Calu3 (cell line): ENCODE measurements around the gene ANKRD9. TPM values are rescaled to one million over a fixed set of nuclear protein-coding genes. Genes with fewer than 3 reads are reported as not detected.
A peak's percentile ranks its signal among the peaks of the same experiment; 100 is the strongest.
"Not testable (repeated sequence)": the region's sequence is repeated elsewhere in the genome, so short reads cannot be mapped to it uniquely, and the experiment has no call there.

ENCODE experiments used
- BruUV-seq: library from RNA; stranded (reverse); fragments of 400-500 nt; replicated peaks from 2 replicates; lab custom pipeline; 2021; lab: Mats Ljungman, UMichigan
- CTCF ChIA-PET: fragments of 300-600 bp; sonication (Branson Sonifier 250); formaldehyde crosslinking; loops from one replicate; lab custom pipeline; 2022; ENCODE audit warnings: antibody characterized with exemption; lab: Charles Lee
- DNase-seq: peaks from one replicate; pipeline ENCODE4 v3.0.0; 2022
- H3K27ac Mint-ChIP-seq: one replicate; pipeline ENCODE4 v1.8.0; 2022; ENCODE audit warnings: mixed read lengths; ENCODE audit not compliant: unreplicated experiment
- H3K27me3 Mint-ChIP-seq: one replicate; pipeline ENCODE4 v1.8.0; 2022; ENCODE audit warnings: mixed read lengths; ENCODE audit not compliant: unreplicated experiment
- H3K36me3 Mint-ChIP-seq: one replicate; pipeline ENCODE4 v1.8.0; 2022; ENCODE audit warnings: mild to moderate bottlenecking, moderate library complexity, mixed read lengths; ENCODE audit not compliant: insufficient read depth, unreplicated experiment
- H3K4me1 Mint-ChIP-seq: one replicate; pipeline ENCODE4 v1.8.0; 2022; ENCODE audit warnings: mild to moderate bottlenecking, low read depth, mixed read lengths; ENCODE audit not compliant: unreplicated experiment
- H3K4me3 Mint-ChIP-seq: one replicate; pipeline ENCODE4 v1.8.0; 2022; ENCODE audit warnings: mild to moderate bottlenecking, low read depth, moderate library complexity, mixed read lengths; ENCODE audit not compliant: unreplicated experiment
- H3K9me3 Mint-ChIP-seq: one replicate; pipeline ENCODE4 v1.8.0; 2022; ENCODE audit warnings: low read depth, mixed read lengths; ENCODE audit not compliant: unreplicated experiment
- CTCF ChIP-seq: fragments of 200-600 bp; IDR thresholded peaks from one replicate; pipeline ENCODE4 v1.8.0; 2022; ENCODE audit warnings: antibody characterized with exemption; ENCODE audit not compliant: unreplicated experiment
- intact Hi-C: fragments of 100-400 bp; cut with micrococcal nuclease; formaldehyde crosslinking; loops from one replicate; pipeline ENCODE4 v1.10.0; 2022; ENCODE audit not compliant: unreplicated experiment
- total RNA-seq: library from RNA; stranded (reverse); gene quantifications from 2 replicates; pipeline ENCODE4 v1.2.3, GENCODE V29; 2022

ANKRD9 gene
- total RNA-seq, 1 experiment from 2014 or later = 23.8 TPM

GRCh38 chr14:102524451-102525218 is 15.1 kb upstream of the ANKRD9 start:
- CTCF ChIA-PET = interaction anchor here (0.7 to 1.9 kb wide), 11 partner anchors 8 to 207 kb away, joined by 3 to 11 read pairs (median 4); no protein-coding TSS in a partner anchor
- TSS peak; percentile 91 for BruUV-seq
- no peaks in the 10 kb centered on the region for H3K27me3 Mint-ChIP-seq
- H3K9me3 Mint-ChIP-seq = no peaks in the 10 kb centered on the region
- intact Hi-C loops = loop anchor here (2.0 kb wide), 1 partner anchor 68 kb away; the partner anchor contains the start of gene RCOR1
- H3K4me3 Mint-ChIP-seq = peak overlapping the region; percentile 97
- H3K27ac Mint-ChIP-seq = peak overlapping the region; percentile 91
- H3K36me3 Mint-ChIP-seq = peaks cover 16% of the 10 kb centered on the region
- DNase-seq = peak; percentile 99
- TF ChIP-seq CTCF = peak; percentile 90
- H3K4me1 Mint-ChIP-seq = peaks cover 26% of the 10 kb centered on the region

- Mint-ChIP-seq H3K27ac (peak overlapping the region; percentile 2), H3K36me3 (peaks cover 16% of the 10 kb centered on the region), H3K4me1 (peaks cover 26% of the 10 kb centered on the region), H3K9me3 (no peaks in the 10 kb centered on the region), H3K27me3 (no peaks in the 10 kb centered on the region), H3K4me3 (peak overlapping the region; percentile 97)
- CTCF ChIA-PET = interaction anchor here (0.7 to 1.9 kb wide), 10 partner anchors 15 to 206 kb away, joined by 3 to 11 read pairs (median 4); no protein-coding TSS in a partner anchor
- intact Hi-C loops = loop anchor here (2.0 kb wide), 1 partner anchor 69 kb away; the partner anchor contains the start of gene RCOR1
- TF ChIP-seq CTCF = no peak
- BruUV-seq = no TSS peak
- DNase-seq = no peak
These were observed 14.2 kb upstream of the ANKRD9 start for GRCh38 chr14:102523569-102524450.

DNA sequence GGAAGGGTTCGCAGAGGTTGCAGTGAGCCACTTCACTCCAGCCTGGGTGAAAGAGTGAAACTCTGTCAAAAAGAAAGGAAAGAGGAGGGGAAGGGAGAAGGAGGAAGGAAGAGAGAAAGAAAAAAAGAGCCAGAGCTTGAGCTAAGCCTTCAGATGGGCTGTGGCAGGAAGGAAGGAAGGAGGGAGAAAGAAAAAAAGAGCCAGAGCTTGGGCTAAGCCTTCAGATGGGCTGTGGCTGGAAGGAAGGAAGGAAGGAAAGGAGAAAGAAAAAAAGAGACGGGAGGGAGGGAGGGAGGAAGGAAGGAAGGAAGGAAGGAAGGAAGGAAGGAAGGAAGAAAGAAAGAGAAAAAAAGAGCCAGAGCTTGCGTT is 13.6 kb upstream of the ANKRD9 start:
- intact Hi-C loops = no loop called here
- no peaks in the 10 kb centered on the region for H3K9me3 Mint-ChIP-seq
- TF ChIP-seq CTCF = no peak
- H3K36me3 Mint-ChIP-seq = peaks cover 16% of the 10 kb centered on the region
- no TSS peak for BruUV-seq
- H3K27ac Mint-ChIP-seq = peak overlapping the region; percentile 2
- H3K4me3 Mint-ChIP-seq = peak overlapping the region; percentile 1
- no peaks in the 10 kb centered on the region for H3K27me3 Mint-ChIP-seq
- DNase-seq = no peak
- CTCF ChIA-PET = interaction anchor here (0.6 to 1.9 kb wide), 4 partner anchors 71 to 171 kb away, joined by 3 to 11 read pairs (median 6); no protein-coding TSS in a partner anchor
- peaks cover 26% of the 10 kb centered on the region for H3K4me1 Mint-ChIP-seq

DNA sequence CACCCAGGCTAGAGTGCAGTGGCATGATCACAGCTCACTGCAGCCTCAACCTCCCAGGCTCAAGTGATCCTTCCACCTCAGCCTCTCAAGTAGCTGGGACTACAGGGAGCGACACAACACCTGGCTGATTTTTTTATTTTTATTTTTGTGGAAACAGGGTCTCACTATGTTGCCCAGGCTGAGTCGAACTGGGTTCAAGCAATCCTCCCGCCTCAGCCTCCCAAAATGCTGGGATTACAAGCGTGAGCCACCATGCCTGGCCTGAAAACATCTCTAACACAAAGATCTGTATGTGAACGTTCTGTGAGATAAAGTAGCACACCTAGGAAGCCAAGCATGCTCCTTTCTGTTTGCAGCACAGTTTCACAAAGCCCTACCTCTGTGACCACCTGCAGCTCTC is 10.1 kb upstream of the ANKRD9 start:
- CTCF ChIA-PET, H3K9me3 Mint-ChIP-seq, BruUV-seq, H3K4me3 Mint-ChIP-seq, H3K27ac Mint-ChIP-seq, DNase-seq, H3K27me3 Mint-ChIP-seq: not testable (repeated sequence)
- H3K4me1 Mint-ChIP-seq = peaks cover 11% of the 10 kb centered on the region
- peaks cover 15% of the 10 kb centered on the region for H3K36me3 Mint-ChIP-seq
- intact Hi-C loops = loop anchor here (5.0 kb wide), 1 partner anchor 82 kb away; no protein-coding TSS in a partner anchor
